Activated naive CD4-positive, alpha-beta T cell treated with anti-CD3 and anti-CD28 coated beads, Interleukin-2, amount 10 ng/mL, durations not matched to agents 7 days and 5 days (primary cell): ENCODE measurements around the gene LMAN2.

Source experiments
- CTCF ChIA-PET: fragments of 350-600 bp; sonication (Branson Sonifier 250); formaldehyde crosslinking; loops from one replicate; lab custom pipeline; 2021; ENCODE audit warnings: antibody characterized with exemption; lab: Charles Lee
- DNase-seq: peaks from one replicate; pipeline ENCODE4 v3.0.0-alpha.2; 2020
- H3K27ac Mint-ChIP-seq: one replicate; pipeline ENCODE4 v1.8.0; 2021; ENCODE audit warnings: mild to moderate bottlenecking, moderate library complexity, mixed read lengths
- H3K27me3 Mint-ChIP-seq: one replicate; pipeline ENCODE4 v1.8.0; 2021; ENCODE audit warnings: mild to moderate bottlenecking, mixed read lengths
- H3K36me3 Mint-ChIP-seq: one replicate; pipeline ENCODE4 v1.8.0; 2021; ENCODE audit warnings: mixed read lengths
- H3K4me1 Mint-ChIP-seq: one replicate; pipeline ENCODE4 v1.8.0; 2021; ENCODE audit warnings: mixed read lengths
- H3K4me3 Mint-ChIP-seq: one replicate; pipeline ENCODE4 v1.8.0; 2021; ENCODE audit warnings: mild to moderate bottlenecking, moderate library complexity, mixed read lengths
- H3K9me3 Mint-ChIP-seq: one replicate; pipeline ENCODE4 v1.8.0; 2021; ENCODE audit warnings: mixed read lengths

The LMAN2 gene

GRCh38 chr5:177328545-177329231 is 22.8 kb downstream of the LMAN2 start:
- Mint-ChIP-seq H3K4me3 (no peak overlapping the region), H3K36me3 (peaks cover 27% of the 10 kb centered on the region), H3K4me1 (peaks cover 16% of the 10 kb centered on the region), H3K27me3 (no peaks in the 10 kb centered on the region), H3K27ac (peak overlapping the region; percentile 59), H3K9me3 (no peaks in the 10 kb centered on the region)
- CTCF ChIA-PET, result interaction anchor here (1.0 to 2.3 kb wide), 2 partner anchors 10 to 13 kb away, joined by 4 to 10 read pairs; no protein-coding TSS in a partner anchor
- DNase-seq, result no peak

GRCh38 chr5:177327539-177328522 is 23.6 kb downstream of the LMAN2 start:
- Mint-ChIP-seq H3K9me3 (no peaks in the 10 kb centered on the region), H3K27ac (peak overlapping the region; percentile 59), H3K36me3 (peaks cover 22% of the 10 kb centered on the region), H3K4me3 (no peak overlapping the region), H3K27me3 (no peaks in the 10 kb centered on the region), H3K4me1 (peaks cover 24% of the 10 kb centered on the region)
- no peak for DNase-seq
- CTCF ChIA-PET, result interaction anchor here (1.0 to 2.3 kb wide), 2 partner anchors 9 to 12 kb away, joined by 4 to 10 read pairs; no protein-coding TSS in a partner anchor

GRCh38 chr5:177325868-177326381 is 25.5 kb downstream of the LMAN2 start:
- Mint-ChIP-seq H3K27ac (no peak overlapping the region), H3K9me3 (no peaks in the 10 kb centered on the region), H3K4me1 (peaks cover 26% of the 10 kb centered on the region), H3K4me3 (no peak overlapping the region), H3K36me3 (peaks cover 21% of the 10 kb centered on the region), H3K27me3 (no peaks in the 10 kb centered on the region)
- CTCF ChIA-PET, result interaction anchor here (1.1 kb wide), 1 partner anchor 9 kb away, joined by 4 read pairs; no protein-coding TSS in a partner anchor
- DNase-seq, result no peak

- CTCF ChIA-PET, result interaction anchor here (1.2 to 3.4 kb wide), 3 partner anchors 50 to 208 kb away, joined by 3 to 18 read pairs (median 4); no protein-coding TSS in a partner anchor
- DNase-seq, result no peak
- H3K4me1 Mint-ChIP-seq, result peaks cover 38% of the 10 kb centered on the region
- H3K36me3 Mint-ChIP-seq, result peaks cover 20% of the 10 kb centered on the region
- H3K27ac Mint-ChIP-seq, result no peak overlapping the region
- H3K4me3 Mint-ChIP-seq, result no peak overlapping the region
- no peaks in the 10 kb centered on the region for H3K27me3 Mint-ChIP-seq
- peaks cover 3% of the 10 kb centered on the region for H3K9me3 Mint-ChIP-seq
These were observed 30.6 kb downstream of the LMAN2 start for GRCh38 chr5:177320879-177321278.

GRCh38 chr5:177319913-177320588 is 31.4 kb downstream of the LMAN2 start:
- H3K36me3 Mint-ChIP-seq, result peaks cover 20% of the 10 kb centered on the region
- CTCF ChIA-PET, result interaction anchor here (0.9 to 4.4 kb wide), 10 partner anchors 10 to 207 kb away, joined by 3 to 22 read pairs (median 7); no protein-coding TSS in a partner anchor
- H3K27me3 Mint-ChIP-seq, result no peaks in the 10 kb centered on the region
- H3K4me1 Mint-ChIP-seq, result peaks cover 41% of the 10 kb centered on the region
- no peak for DNase-seq
- H3K9me3 Mint-ChIP-seq, result peaks cover 3% of the 10 kb centered on the region
- peak overlapping the region; percentile 2 for H3K27ac Mint-ChIP-seq
- H3K4me3 Mint-ChIP-seq, result no peak overlapping the region

- Mint-ChIP-seq H3K9me3 (peaks cover 3% of the 10 kb centered on the region), H3K4me3 (no peak overlapping the region), H3K27me3 (no peaks in the 10 kb centered on the region), H3K36me3 (peaks cover 18% of the 10 kb centered on the region), H3K4me1 (peaks cover 44% of the 10 kb centered on the region), H3K27ac (no peak overlapping the region)
- DNase-seq, result peak; percentile 85
- CTCF ChIA-PET, result interaction anchor here (0.7 to 7.7 kb wide), 28 partner anchors 8 to 206 kb away, joined by 3 to 60 read pairs (median 4); partner anchors contain the start of genes LMAN2 and SLC34A1
These were observed 33.5 kb downstream of the LMAN2 start for GRCh38 chr5:177317959-177318377.

GRCh38 chr5:177316005-177316404 is 35.5 kb downstream of the LMAN2 start:
- H3K27ac Mint-ChIP-seq, result no peak overlapping the region
- CTCF ChIA-PET, result interaction anchor here (0.7 to 7.7 kb wide), 13 partner anchors 9 to 202 kb away, joined by 3 to 60 read pairs (median 5); partner anchors contain the start of gene SLC34A1
- peaks cover 3% of the 10 kb centered on the region for H3K9me3 Mint-ChIP-seq
- no peak for DNase-seq
- no peak overlapping the region for H3K4me3 Mint-ChIP-seq
- H3K4me1 Mint-ChIP-seq, result peaks cover 46% of the 10 kb centered on the region
- H3K27me3 Mint-ChIP-seq, result no peaks in the 10 kb centered on the region
- H3K36me3 Mint-ChIP-seq, result peaks cover 15% of the 10 kb centered on the region

- H3K4me3 Mint-ChIP-seq, result no peak overlapping the region
- no peak overlapping the region for H3K27ac Mint-ChIP-seq
- H3K27me3 Mint-ChIP-seq, result no peaks in the 10 kb centered on the region
- peaks cover 51% of the 10 kb centered on the region for H3K4me1 Mint-ChIP-seq
- DNase-seq, result no peak
- H3K36me3 Mint-ChIP-seq, result peaks cover 19% of the 10 kb centered on the region
- peaks cover 3% of the 10 kb centered on the region for H3K9me3 Mint-ChIP-seq
- CTCF ChIA-PET, result interaction anchor here (0.9 to 7.7 kb wide), 7 partner anchors 13 to 202 kb away, joined by 3 to 60 read pairs (median 6); partner anchors contain the start of gene SLC34A1
These were observed 36.1 kb downstream of the LMAN2 start for GRCh38 chr5:177315411-177315810.

GRCh38 chr5:177314376-177315342 is 36.8 kb downstream of the LMAN2 start:
- peak overlapping the region; percentile 55 for H3K27ac Mint-ChIP-seq
- H3K9me3 Mint-ChIP-seq, result peaks cover 1% of the 10 kb centered on the region
- peaks cover 51% of the 10 kb centered on the region for H3K4me1 Mint-ChIP-seq
- no peak for DNase-seq
- CTCF ChIA-PET, result interaction anchor here (2.1 to 7.9 kb wide), 4 partner anchors 70 to 201 kb away, joined by 6 to 75 read pairs (median 34); partner anchors contain the start of gene SLC34A1
- H3K36me3 Mint-ChIP-seq, result peaks cover 16% of the 10 kb centered on the region
- no peaks in the 10 kb centered on the region for H3K27me3 Mint-ChIP-seq
- peak overlapping the region; percentile 18 for H3K4me3 Mint-ChIP-seq

GRCh38 chr5:177313561-177314259 is 37.8 kb downstream of the LMAN2 start:
- DNase-seq, result no peak
- CTCF ChIA-PET, result interaction anchor here (1.3 to 7.9 kb wide), 7 partner anchors 56 to 200 kb away, joined by 4 to 75 read pairs (median 13); no protein-coding TSS in a partner anchor
- Mint-ChIP-seq H3K9me3 (no peaks in the 10 kb centered on the region), H3K36me3 (peaks cover 20% of the 10 kb centered on the region), H3K27me3 (no peaks in the 10 kb centered on the region), H3K27ac (peak overlapping the region; percentile 81), H3K4me1 (peaks cover 57% of the 10 kb centered on the region), H3K4me3 (no peak overlapping the region)

GRCh38 chr5:177312649-177313181 is 38.8 kb downstream of the LMAN2 start:
- CTCF ChIA-PET, result interaction anchor here (0.9 to 7.9 kb wide), 9 partner anchors 9 to 199 kb away, joined by 3 to 75 read pairs (median 9); partner anchors contain the start of genes PRELID1 and RAB24
- Mint-ChIP-seq H3K4me3 (peak overlapping the region; percentile 100), H3K4me1 (peaks cover 56% of the 10 kb centered on the region), H3K9me3 (no peaks in the 10 kb centered on the region), H3K27ac (peak overlapping the region; percentile 94), H3K27me3 (no peaks in the 10 kb centered on the region), H3K36me3 (peaks cover 26% of the 10 kb centered on the region)
- peak; percentile 76 for DNase-seq
